Measurements from ENCODE around the gene DTNBP1.
"Not testable (repeated sequence)": the region's sequence is repeated elsewhere in the genome, so short reads cannot be mapped to it uniquely, and the experiment has no call there.

DTNBP1 gene

DNA sequence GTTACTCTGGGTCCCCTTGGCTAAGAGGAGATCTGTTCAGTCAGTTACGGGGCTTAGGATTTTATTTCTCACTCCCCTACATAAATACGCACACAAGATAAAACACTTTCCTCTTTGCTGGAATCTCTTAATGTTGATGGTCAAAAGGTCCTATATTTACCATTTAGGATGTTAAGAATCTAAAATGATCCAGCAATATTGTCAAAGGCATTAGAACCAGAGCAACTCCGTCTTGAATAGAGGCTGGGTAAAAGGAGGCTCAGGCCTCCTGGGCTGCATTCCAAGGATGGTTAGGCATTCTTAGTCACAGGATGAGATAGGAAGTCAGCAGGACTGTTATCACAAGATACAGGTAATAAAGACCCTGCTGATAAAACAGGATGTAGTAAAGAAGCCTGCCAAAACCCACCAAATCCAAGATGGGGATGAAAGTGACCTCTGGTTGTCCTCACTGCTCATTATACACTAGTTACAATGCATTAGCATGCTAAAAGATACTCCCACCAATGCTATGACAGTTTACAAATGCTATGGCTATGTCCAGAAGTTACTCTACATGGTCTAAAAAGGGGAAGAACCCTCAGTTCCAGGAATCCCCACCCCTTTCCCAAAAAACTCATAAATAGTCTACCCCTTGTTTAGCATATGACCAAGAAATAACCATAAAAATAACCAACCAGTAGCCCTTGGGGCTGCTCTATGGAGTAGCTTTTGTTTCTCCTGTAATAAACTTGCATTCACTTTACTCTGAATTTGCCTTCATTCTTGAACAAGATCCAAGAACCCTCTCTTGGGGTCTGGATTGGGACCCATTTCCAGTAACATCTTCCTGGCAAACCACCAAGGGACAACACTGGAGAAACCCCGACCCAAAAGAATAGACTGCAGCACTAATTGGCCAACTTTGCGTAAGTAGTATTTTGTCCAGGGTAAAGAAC is 107.5 kb downstream of the DTNBP1 start:
- no peak for DNase-seq

DNA sequence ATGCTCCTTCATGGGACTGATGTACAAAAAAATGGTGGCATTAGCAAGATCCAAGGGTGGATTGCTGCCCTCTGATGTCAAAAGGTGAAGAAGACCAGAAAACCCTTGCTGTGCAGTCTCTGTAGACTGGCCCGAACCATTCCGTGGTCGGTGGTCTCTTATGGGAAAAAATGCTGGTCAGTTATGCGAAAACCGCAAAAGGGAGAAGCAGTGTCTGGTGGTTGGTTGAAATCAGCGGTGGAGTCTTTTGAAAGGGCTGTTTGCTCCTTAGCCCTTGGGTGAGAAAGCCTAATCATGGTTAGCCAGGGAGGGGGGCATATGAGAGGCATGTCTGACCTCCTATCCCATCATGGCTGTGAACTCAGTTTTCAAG is 108.1 kb downstream of the DTNBP1 start:
- no peak for DNase-seq

DNA sequence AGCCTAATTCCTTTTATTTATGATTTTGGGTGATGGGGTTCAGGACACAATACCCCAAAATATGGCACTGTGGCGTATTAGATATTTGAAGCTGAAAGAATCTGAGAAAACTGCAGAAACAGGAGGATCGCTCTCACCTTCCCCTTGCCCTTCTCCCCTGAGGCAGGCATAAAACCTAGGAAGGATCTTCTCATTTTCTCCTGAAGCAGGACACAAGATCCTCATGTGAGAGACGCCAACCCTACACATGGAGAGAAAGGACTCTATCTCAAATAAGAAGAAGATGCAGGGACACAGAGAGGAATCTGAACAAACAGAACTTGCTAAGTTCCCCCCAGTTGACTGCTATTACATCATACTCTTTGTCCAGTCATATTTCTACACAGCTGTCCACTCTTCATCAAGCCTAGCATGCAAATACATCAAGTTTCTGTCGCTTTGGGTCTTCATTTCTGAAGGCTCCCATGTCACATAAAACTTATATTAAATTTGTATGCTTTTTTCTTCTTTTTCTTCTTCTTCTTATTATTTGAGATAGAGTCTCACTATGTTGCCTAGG is 109.0 kb downstream of the DTNBP1 start:
- DNase-seq = no peak

DNA sequence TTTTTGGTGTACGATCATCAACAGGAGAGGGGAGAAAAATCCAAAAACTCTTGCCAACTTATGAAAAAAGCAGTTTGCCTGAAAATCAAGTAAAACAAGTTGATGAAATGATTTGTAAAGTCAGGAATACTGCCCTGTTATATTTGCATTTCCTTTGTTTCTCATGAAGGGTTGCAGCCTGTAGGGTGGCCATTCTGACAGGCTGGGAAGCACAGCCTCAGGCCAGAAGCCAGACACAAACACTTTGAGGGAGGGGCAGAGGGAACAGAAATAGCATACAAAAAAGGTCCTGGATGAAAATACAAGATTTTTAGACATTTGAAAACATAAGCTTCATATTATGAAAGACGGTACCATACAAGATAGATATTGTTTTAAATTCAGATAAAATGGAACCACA is 109.8 kb downstream of the DTNBP1 start:
- no peak for DNase-seq

DNA sequence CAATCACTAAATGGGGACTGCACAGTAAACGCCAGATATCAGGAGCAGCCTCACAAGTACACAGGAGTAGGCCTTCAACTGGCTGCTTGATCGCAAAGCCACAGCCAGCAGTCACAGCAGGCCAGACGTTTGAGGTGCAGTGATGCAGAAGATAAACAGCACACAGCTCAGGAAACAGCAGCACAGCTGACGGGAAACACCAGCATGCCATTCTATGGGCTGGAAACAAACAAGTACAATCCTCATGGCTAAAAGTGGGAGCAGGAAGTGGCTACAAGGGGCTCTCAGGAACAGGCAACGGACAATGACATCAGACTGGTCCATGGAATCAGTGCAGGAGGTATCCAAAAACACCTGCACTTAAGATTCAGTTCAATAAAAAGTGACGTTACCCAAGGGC is 111.0 kb downstream of the DTNBP1 start:
- peak; percentile 76 for DNase-seq

DNA sequence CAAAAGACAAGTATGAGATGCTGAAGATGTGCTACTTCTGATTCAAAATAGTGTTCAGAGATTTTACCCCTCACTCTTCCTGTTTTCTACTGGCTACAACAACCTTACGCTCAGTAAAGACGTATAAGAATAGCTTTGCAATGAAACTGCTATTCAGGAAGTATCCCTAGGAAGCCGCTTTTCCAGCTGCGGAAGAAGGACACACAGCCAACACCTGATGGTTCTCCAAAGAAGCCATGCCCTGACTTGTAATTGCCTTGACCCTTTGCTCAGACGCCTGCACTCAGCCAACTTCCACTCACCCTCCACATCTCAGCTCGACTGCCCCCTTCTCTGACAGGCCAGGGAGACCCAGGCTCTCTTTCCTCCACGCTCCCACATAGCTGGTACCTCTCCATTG is 111.6 kb downstream of the DTNBP1 start:
- DNase-seq = no peak

DNA sequence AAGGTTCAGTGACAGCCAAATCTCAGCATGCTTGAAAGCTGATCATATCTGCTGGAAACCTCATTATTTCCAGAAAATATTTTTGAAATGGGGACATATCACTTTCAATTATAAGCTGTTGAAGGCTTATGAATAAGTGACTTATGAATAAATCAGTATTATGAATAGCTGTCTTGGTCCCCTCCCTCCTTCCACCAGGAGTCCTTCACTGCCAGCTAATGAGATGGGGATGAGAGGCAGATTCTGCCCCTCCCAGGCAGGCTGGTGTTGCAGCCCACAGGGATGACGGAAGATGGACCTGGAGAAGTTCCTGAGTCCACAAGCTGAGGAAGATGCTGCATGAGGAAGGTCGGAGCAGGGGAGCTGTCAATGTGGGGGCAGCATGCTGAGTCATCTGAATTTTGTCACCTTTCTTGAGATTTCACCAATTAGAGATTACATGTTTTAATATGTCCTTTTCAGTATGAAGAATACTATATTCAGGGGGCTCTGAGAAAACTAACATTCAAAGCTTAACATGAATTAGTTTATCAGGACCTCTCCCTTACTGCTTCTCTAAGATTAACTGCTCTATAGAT is 112.2 kb downstream of the DTNBP1 start:
- no peak for DNase-seq

DNA sequence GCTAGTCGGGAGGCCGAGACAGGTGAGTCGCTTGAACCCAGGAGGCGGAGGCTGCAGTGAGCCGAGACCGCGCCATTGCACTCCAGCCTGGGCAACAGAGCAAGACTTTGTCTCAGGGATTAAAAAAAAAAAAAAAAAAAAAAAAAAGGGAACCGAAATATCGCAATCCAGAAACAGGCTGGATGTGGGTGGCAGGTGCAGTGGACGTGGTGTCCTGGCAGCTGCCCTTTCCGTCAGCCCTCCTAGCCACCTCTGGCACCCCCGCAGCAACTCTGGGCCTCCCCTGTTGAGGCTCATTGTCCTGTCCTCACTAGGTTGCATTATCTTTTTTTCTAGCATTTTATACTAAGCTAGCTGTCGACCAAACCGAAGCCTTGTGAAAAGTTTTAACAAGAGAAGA is 113.5 kb downstream of the DTNBP1 start:
- no peak for DNase-seq

DNA sequence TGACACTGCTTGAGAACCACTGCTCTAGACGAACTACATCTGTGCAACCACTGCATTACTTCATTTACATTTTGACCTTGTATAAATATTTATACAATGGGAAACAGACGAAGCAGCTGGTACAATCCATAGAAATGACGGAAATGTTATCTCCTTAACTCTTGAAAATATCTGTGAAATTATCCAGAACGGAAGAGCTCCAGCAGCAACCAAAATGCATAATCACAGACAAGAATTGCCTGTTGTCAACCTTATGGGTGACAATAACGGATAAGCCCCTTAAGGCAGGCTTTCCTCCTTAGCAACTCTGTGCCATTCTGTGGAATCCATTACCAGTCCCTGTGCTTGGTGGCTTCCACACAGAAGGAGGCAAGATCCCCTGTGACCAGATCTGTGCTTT is 115.4 kb downstream of the DTNBP1 start:
- no peak for DNase-seq

DNA sequence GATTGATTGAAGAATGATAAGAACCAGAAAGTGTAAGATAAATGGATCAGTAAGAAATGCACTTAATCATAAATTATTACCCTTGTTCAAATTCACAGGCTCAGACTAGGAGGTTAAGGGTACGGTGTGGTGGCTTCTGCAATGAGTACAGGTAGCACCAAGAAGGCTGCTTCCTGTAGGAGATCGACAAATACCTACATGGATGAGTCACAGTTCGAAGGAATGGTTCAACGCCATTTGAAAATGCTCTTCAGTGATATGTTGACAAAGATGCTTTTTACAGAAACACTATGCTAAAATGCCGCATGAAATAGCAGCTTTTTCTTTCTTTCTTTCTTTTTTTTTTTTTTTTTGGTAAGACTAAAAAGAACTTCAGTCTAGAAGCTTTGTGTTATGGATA is 116.2 kb downstream of the DTNBP1 start:
- DNase-seq = no peak

DNA sequence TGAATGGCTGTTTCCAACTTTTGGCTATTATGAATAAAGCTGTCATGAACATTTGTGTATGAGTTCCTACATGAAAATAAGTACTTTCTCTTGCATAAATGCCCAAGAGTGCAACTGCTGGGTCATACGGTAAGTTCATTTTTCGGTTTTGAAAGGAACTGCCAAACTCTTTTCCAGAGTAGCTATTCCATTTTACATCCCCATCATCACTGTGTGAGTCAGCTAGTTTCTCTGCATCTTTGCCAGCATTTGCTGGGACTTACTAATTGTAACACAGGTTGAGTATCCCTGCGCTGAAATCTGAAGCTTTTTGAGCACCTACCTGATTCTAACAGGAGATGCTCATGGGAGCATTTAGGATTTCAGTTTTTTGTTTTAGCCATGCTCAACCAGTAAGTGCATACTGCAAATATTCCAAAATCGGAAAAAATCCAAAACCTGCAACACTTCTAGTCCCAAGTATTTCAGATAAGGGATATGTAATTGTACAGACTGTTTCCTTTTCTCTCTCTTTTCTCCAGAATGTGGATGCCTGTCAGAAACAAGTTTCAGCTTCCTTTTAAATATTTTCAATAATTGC is 118.4 kb downstream of the DTNBP1 start:
- DNase-seq = no peak

DNA sequence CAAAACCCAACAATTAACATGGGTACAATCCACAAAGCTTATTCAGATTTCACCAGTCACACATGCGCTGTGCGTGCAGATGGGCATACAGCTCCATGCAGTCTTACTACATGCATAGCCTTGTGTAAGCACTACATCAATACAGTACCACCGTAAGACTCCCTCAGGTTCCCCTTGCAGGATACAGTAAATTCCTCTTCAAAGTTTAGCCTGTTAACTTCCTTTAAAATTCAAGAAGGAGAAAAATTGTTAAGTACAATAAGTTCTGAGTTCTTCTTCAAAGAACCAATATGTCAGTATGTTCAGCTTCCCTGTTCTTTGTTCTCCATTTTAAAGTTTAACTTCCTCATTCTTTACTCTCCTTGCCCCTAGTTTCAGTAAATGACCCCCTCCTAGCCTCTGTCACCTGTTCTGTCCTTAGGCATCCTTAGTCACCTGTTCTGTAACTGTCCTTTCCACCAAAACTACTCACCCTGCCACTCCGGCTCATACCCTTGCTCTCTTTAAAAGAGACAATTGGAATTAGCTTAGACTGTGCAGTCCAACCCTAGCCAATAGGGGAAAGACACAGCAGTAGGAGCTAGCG is 119.4 kb downstream of the DTNBP1 start:
- not testable (repeated sequence) for DNase-seq

DNA sequence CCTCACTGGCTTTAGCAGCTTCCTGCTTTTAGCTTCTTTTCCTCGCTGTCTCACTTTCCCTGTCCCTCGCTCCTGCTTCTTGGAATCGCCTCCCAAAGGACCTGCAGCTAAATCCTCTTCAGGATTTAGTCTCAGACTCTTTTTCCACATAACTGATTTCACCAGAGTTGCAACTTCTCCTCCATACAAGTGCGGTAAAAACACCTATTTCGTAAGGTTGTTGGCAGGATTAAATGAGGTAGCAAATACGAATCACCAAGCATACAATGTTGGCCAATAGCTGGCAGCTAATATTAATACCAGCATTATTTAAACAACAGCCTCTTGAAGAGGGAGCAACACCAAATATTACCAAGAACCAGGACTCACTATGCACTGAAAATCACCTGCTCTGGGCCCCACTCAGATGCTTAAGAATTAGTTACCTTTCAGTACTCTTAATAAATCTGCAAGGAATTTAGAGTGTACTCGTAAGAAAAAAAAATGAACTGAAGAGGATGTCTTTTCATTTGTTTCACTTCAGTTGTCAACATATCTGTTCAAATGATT is 123.0 kb downstream of the DTNBP1 start:
- peak; percentile 71 for DNase-seq

DNA sequence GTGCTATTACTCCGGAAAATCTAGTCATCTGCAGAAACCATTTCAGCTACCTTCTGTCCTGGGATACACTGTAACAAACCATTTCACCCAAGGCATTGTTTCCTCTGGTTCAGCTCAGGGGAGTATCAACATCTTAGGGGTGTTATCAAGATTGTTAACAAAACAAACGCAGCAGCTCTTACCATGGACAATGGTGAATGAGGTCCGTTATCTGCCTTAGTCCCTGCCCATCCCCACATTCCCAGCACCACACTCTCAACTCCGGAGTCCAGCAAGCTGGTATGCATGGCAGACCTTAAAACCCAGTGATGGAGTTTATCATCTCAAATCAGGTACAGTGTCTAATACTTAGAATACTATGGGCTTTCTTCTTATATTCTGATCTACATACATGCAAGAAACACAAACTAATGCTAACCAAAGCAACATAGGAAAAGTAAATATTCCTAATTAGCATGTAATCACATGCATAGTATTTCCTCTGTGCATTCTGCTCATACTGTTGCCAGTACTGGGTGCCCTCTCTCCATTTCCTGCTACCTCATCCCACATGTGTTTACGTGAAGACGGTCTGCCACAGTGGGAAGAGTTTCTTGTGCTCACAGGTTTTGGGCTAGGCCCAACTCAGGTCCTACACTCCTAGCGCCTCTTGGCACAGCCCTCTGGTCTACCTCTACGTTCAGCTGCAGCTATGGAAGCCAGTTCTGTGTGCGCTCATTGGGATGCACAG is 123.9 kb downstream of the DTNBP1 start:
- no peak for DNase-seq

DNA sequence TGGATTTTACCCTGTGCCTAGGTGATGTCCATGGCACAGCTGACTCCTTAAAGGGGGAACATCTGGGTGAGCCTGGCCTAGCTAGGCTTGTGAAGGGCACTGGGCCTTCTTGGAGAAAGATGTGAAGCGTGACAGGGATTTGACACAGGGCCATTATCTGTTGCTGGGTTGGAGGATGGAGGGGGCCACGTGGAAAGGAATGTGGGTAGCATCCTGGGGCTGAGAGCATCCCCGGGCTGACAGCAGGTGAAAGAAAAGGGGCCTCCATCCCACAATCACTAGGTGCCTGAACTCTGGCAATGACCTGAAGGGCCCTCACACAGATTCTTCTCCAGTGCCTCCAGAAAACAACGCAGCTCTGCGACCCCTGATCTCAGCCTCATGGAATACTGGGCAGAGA is 124.7 kb downstream of the DTNBP1 start:
- no peak for DNase-seq

DNA sequence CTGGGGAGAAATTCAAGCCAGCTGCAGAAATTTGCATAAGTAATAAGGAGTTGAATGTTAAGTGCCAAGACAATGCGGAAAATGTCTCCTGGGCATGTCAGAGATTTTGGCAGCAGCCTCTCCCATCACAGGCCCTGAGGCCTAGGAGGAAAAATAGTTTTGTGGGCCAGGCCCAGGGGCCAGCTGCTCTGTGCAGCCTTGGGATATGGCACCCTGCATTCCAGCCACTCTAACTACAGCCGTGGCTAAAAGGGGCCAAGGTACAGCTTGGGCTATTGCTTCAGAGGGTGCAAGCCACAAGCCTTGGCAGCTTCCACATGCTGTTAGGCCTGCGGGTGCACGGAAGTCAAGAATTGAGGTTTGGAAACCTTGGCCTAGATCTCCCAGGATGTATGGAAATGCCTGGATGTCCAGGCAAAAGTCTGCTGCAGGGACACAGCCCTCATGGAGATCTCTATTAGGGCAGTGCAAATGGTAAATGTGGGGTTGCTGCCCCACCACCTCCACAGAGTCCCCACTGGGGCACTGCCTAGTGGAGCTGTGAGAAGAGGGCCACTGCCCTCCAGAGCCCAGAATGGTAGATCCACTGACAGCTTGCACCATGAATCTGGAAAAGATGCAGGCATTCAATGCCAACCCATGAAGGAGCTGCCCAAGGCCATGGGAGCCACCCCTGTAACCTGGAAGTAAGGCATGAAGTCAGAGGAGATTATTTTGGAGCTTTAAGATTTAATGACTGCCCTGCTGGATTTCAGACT is 126.5 kb downstream of the DTNBP1 start:
- DNase-seq = no peak

DNA sequence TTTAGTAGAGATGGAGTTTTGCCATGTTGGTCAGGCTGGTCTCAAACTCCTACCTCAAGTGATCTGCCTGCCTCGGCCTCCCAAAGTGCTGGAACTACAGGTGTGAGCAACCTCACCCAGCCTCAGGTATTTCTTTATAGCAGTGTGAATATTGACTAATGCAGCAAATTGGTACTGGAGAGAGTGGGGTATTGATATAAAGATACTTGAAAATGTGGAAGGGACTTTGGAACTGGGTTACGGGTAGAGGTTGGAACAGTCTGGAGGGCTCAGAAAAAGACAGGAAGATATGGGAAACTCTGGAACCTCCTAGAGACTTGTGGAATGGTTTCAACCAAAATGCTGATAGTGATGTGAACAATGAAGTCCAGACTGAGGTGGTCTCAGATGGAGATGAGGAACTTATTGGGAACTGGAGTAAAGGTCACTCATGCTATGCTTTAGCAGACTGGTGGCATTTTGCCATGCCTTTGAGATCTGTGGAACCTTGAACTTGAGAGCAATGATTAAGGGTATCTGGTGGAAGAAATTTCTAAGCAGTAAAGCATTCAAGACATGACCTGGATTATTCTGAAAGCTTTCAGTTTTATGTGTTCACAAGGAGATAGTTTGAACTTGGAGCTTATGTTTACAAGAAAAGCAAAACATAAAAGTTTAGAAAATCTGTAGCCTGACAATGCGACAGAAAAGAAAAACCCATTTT is 127.2 kb downstream of the DTNBP1 start:
- DNase-seq = no peak

DNA sequence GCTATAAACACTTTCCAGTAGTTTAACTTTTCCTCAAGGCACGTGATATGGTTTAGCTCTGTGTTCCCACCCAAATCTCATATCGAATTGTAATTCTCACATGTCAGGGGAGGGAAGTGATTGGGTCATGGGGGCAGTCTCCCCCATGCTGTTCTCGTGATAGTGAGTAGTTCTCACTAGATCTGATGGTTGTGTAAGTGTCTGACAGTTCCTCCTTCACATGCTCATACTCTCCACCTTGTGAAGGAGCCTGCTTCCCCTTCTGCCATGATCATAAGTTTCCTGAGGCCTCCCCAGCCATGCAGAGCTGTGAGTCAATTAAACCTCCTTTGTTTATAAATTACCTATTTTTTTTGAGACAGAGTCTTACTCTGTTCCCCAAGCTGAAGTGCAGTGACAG is 127.9 kb downstream of the DTNBP1 start:
- DNase-seq = no peak

DNA sequence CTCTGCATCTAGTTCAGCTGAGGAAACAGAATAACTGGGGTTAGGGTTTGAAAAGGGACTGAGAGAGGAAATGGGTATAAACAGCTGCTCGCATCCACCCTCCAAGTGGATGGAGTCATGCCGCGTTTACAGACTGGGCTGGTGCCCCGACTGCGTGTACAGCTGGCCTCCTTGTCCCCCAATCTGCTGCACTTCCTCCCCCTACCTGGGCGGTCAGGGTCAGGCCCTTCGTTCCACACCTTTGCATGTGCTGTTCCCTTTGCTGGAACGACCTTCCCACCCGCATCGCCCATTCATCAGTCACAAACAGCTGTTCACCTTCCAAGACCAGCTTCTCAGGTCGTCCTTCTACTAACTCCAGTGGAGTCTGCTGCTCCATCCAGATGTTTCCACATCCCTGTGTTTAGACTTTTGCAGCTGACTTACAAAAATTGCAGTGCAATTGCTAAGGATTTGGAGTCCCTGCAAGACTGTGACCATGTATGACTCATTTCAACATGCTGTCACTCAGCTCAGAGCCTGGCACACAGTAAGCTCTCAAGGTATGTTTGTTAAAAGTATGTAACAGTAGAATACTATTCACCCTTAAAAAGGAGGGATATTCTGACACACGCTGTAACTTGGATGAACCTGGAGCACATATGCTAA is 129.3 kb downstream of the DTNBP1 start:
- DNase-seq = no peak

DNA sequence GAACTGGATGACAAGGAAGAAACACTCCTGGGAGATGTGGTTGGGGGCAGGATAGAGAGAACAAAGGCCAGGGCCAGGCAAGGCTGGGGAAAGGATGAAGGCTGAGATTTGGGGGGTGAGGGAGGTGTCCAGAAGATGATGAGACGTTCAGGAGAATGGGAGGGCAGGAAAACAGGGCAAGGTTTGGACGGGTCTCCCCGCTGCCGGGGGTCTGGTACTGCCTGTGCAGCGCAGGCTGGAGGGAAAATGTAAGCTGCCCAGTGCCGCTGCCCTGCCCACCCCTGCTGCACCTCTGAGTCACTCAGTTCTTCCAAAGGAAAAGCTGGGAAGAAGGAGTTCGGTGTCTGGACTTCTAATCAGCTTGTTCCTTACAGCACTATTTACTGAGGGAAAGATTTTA is 130.9 kb downstream of the DTNBP1 start:
- DNase-seq = no peak

DNA sequence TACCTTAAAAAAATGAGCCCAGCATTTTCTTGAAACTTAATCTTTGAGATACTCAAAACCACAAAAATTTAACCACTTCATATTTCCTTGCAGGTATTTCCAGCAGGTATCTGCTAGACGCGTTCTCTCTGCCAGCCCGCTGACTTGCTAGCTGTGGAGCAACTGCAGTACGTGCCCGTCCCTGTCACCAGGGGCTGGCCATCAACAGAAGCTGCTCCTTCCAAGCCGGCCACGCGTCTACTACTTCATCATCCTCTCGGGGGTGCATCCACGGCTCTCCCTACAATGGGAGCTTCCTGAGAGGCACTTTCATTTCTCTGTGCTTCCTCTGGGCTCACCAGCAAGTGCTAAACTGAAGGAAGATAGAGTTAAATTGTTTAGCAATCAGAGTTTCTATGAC is 132.4 kb downstream of the DTNBP1 start:
- no peak for DNase-seq

Data from DMS79 (cell line).